Measurements from ENCODE around the gene SERINC2. TPM values are rescaled to one million over a fixed set of nuclear protein-coding genes. Genes with fewer than 3 reads are reported as not detected.
"Not testable (repeated sequence)": the region's sequence is repeated elsewhere in the genome, so short reads cannot be mapped to it uniquely, and the experiment has no call there.

SERINC2 gene
- total RNA-seq, 1 donor from 2014 or later, result 21.4 TPM

DNA sequence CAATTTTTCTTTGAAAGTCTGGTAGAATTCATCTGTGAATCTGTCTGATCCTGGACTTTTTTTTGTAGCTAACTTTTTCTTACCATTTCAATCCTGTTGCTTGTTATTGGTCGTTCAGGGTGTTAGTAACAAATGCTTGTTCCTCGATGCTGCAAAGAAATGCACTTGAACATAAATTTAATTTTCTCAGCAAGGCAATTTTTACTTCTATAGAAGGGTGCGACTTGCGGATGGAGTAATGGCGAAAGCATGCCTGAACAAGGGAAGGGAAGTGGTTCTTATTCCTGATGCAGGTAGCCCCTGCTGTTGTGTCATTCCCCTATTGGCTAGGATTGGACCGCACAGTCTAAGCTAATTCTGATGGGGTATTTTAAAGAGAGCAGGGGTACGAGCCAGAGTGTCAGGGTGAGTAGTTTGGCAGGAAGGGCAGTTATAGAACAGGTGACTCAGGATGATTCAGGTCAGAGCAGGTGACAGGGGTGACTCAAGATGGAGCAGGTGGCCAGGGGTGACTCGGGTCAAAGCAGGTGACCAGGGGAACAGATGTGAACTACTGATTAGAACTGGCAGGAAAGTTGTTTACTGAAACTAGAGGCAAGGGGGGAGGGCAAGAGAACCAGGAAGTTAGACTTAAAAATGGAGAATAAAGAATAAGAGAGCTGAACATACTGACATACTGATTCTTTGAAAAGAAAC lies 40.5 kb downstream of the SERINC2 start:
- TF ChIP-seq, protein P1, sequence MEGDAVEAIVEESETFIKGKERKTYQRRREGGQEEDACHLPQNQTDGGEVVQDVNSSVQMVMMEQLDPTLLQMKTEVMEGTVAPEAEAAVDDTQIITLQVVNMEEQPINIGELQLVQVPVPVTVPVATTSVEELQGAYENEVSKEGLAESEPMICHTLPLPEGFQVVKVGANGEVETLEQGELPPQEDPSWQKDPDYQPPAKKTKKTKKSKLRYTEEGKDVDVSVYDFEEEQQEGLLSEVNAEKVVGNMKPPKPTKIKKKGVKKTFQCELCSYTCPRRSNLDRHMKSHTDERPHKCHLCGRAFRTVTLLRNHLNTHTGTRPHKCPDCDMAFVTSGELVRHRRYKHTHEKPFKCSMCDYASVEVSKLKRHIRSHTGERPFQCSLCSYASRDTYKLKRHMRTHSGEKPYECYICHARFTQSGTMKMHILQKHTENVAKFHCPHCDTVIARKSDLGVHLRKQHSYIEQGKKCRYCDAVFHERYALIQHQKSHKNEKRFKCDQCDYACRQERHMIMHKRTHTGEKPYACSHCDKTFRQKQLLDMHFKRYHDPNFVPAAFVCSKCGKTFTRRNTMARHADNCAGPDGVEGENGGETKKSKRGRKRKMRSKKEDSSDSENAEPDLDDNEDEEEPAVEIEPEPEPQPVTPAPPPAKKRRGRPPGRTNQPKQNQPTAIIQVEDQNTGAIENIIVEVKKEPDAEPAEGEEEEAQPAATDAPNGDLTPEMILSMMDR (conservative IDR thresholded peaks at IDR 0.05), result no peak
- no peaks in the 10 kb centered on the region for H3K4me1 Mint-ChIP-seq
- no peak for DNase-seq (ENCODE audit: low read depth, low spot score)
- H3K27me3 Mint-ChIP-seq (ENCODE audit: low read depth), result peaks cover 54% of the 10 kb centered on the region
- H3K36me3 Mint-ChIP-seq (ENCODE audit: low read depth), result peaks cover 3% of the 10 kb centered on the region
- no peak overlapping the region for H3K4me3 Mint-ChIP-seq
- H3K27ac Mint-ChIP-seq (ENCODE audit: unreplicated experiment), result no peak overlapping the region
- peaks cover 27% of the 10 kb centered on the region for H3K9me3 Mint-ChIP-seq

DNA sequence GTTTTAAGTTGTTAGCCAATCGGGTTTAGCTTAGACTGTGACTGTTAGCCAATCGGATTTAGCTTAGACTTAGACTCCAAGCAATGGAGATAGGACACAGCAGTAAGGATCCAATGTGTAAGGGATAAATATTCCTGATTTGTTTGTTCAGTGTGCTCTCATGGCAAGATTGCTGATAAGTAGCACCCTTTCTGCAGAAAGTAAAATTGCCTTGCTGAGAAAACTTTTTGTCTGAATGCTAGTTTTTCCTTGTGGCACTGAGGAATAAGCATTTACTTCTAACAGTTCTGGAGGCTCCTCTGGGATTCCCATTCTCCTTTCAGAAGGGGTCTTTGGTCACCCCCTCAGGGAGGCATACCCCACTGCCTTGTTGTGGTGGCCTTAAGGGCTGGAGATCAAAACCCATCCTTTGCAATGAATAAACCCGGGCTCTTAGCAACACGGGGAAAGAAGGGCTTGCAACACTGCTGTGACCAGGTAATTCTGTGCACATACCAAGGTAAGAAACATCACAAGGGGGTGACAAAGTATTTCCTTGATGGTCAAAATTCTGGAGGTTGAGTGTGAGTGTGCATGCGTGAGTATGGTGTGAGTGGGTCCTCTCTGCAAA lies 45.4 kb downstream of the SERINC2 start:
- Mint-ChIP-seq H3K4me3 (no peak overlapping the region), H3K9me3 (peaks cover 22% of the 10 kb centered on the region), H3K27ac (ENCODE audit: unreplicated experiment) (no peak overlapping the region), H3K4me1 (no peaks in the 10 kb centered on the region), H3K27me3 (ENCODE audit: low read depth) (peaks cover 51% of the 10 kb centered on the region), H3K36me3 (ENCODE audit: low read depth) (no peaks in the 10 kb centered on the region)
- DNase-seq (ENCODE audit: low read depth, low spot score), result no peak
- TF ChIP-seq, protein P1 (conservative IDR thresholded peaks at IDR 0.05), result no peak

DNA sequence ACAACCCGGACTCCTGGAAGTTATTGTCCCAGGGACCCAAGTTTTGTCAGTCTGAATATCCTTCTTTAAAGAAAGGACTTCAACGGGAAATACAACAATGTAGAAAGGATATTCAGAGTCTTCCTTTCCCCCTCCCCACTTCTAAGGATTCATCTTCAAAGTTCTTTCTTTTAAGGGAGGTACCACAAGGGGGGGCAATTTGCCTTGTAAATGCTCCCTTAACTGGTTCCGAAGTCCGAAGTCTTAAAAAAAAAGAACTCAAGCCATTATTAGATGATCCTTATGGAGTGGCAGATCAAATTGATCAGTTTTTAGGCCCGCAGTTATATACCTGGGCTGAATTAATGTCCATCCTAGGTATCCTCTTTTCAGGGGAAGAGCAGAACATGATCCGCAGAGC lies 47.0 kb downstream of the SERINC2 start:
- Mint-ChIP-seq H3K27me3 (ENCODE audit: low read depth) (peaks cover 38% of the 10 kb centered on the region), H3K4me3 (no peak overlapping the region), H3K36me3 (ENCODE audit: low read depth) (no peaks in the 10 kb centered on the region), H3K9me3 (peaks cover 18% of the 10 kb centered on the region), H3K4me1 (no peaks in the 10 kb centered on the region), H3K27ac (ENCODE audit: unreplicated experiment) (no peak overlapping the region)
- DNase-seq (ENCODE audit: low read depth, low spot score), result no peak
- TF ChIP-seq, protein P1 (conservative IDR thresholded peaks at IDR 0.05), result peak; percentile 33

DNA sequence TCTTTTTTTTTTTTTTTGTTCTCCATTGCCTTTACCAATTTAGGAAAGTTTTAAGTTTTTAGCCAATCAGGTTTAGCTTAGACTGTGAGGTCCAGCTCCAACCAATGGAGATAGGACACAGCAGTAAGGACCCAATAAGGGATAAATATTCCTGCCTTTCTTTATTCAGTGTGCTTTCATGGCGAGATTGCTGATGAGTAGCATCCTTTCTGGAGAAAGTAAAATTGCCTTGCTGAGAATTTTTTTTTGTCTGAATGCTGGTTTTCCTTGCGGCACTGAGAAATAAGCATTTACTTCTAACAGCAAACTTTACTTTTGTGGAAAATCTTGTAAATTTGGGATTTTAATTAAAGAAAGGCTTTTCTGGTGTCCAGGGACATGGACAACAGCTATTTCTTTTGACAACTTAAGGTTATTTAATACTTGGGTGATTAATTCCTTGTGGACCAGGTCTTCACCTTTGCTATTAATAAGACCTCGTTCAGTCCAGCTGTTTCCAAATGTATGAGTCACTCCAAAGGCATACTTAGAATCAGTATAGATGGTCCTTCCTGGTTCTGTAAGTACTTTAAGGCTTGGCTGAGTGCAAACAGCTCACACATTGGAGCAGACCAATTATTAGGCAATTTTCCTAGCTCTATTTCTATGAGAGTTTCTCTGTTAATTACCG lies 54.1 kb downstream of the SERINC2 start:
- no peak for DNase-seq (ENCODE audit: low read depth, low spot score)
- Mint-ChIP-seq H3K27me3 (ENCODE audit: low read depth) (no peaks in the 10 kb centered on the region), H3K9me3 (no peaks in the 10 kb centered on the region), H3K27ac (ENCODE audit: unreplicated experiment) (no peak overlapping the region), H3K4me1 (no peaks in the 10 kb centered on the region), H3K4me3 (no peak overlapping the region), H3K36me3 (ENCODE audit: low read depth) (no peaks in the 10 kb centered on the region)
- TF ChIP-seq, protein P1 (conservative IDR thresholded peaks at IDR 0.05), result no peak

DNA sequence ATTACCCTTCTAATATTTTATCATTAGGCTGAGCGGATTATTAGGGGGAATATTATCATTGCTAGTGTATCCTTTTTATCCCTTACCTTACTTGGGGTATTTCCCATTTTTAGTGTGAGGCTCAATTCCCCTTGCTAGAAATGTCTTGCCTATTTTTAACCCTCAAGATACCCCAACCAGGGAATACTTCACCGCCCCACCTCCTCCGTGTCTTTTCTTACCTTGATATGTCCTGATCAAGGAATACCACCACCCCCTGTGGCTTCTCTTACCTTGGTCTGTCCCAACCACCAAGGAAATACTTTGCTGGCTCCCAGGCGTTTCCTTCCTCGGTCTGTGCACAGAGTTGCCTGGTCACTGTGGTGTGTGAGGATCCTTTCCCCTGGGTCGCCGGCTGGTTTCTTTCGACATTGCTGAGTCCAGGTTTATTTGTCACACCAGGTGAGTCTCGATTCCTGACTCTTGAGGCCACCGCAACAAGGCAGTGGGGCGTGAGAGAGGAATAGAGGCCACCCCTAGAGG lies 57.8 kb downstream of the SERINC2 start:
- peaks cover 2% of the 10 kb centered on the region for H3K9me3 Mint-ChIP-seq
- H3K4me3 Mint-ChIP-seq, result no peak overlapping the region
- no peak for DNase-seq (ENCODE audit: low read depth, low spot score)
- H3K36me3 Mint-ChIP-seq (ENCODE audit: low read depth), result no peaks in the 10 kb centered on the region
- H3K27me3 Mint-ChIP-seq (ENCODE audit: low read depth), result no peaks in the 10 kb centered on the region
- TF ChIP-seq, protein P1 (conservative IDR thresholded peaks at IDR 0.05), result no peak
- no peak overlapping the region for H3K27ac Mint-ChIP-seq (ENCODE audit: unreplicated experiment)
- H3K4me1 Mint-ChIP-seq, result no peaks in the 10 kb centered on the region

DNA sequence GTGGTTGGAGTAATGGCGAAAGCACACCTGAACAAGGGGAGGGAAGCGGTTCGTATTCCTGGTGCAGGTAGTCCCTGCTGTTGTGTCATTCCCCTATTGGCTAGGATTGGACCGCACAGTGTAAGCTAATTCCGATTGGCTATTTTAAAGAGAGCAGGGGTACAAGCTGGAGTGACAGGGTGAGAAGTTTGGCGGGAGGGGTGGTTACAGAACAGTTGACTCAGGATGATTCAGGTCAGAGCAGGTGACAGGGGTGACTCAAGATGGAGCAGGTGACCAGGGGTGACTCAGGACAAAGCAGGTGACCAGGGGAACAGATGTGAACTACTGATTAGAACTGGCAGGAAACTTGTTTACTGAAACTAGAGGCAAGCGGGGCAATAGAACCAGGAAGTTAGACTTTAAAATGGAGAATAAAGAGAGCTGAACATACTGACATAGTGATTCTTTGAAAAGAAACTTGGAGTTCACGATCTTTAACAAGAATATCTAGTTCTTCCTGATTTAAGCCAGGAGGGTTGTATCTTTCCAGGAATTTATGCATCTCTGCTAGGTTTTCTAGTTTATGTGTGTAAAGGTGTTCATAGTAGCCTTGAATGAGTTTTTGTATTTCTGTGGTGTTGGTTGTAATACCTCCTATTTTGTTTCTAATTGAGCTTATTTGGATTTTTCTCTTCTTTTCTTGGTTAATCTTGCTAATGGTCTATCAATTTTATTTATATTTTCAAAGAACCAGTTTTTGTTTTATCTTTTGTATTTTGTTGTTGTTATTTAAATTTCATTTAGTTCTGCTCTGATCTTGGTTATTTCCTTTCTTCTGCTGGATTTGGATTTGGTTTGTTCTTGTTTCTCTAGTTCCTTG lies 58.7 kb downstream of the SERINC2 start:
- not testable (repeated sequence) for H3K27ac Mint-ChIP-seq (ENCODE audit: unreplicated experiment); H3K36me3 Mint-ChIP-seq (ENCODE audit: low read depth); H3K4me3 Mint-ChIP-seq; H3K9me3 Mint-ChIP-seq; H3K27me3 Mint-ChIP-seq (ENCODE audit: low read depth); DNase-seq (ENCODE audit: low read depth, low spot score); H3K4me1 Mint-ChIP-seq

DNA sequence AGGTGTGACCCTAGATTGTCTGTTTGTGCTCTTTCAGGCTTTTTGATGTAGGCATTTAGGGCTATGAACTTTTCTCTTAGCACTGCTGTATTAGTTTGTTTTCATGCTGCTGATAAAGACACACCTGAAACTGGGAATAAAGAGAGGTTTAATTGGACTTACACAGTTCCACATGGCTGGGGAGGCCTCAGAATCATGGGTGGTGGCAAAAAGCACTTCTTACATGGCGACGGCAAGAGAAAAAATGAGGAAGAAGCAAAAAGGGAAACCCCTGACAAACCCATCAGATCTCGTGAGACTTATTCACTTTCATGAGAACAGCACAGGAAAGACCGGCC lies 59.3 kb downstream of the SERINC2 start:
- H3K4me3 Mint-ChIP-seq; H3K4me1 Mint-ChIP-seq; DNase-seq (ENCODE audit: low read depth, low spot score); H3K27me3 Mint-ChIP-seq (ENCODE audit: low read depth); H3K36me3 Mint-ChIP-seq (ENCODE audit: low read depth); H3K27ac Mint-ChIP-seq (ENCODE audit: unreplicated experiment); H3K9me3 Mint-ChIP-seq: not testable (repeated sequence)

DNA sequence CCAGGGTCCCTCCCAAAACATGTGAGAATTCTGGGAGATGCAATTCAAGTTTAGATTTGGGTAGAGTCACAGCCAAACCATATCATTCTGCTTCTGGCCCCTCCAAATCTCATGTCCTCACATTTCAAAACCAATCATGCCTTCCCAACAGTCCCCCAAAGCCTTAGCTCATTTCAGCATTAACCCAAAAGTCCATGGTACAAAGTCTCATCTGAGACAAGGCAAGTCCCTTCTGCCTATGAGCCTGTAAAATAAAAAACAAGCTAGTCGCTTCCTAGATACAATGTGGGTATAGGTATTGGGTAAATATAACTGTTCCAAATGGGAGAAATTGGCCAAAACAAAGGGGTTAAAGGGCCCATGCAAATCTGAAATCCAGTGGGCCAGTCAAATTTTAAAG lies 59.7 kb downstream of the SERINC2 start:
- not testable (repeated sequence) for H3K9me3 Mint-ChIP-seq; DNase-seq (ENCODE audit: low read depth, low spot score)

More for the DNA sequence above, 59.7 kb downstream of the SERINC2 start:
- H3K27me3 Mint-ChIP-seq (ENCODE audit: low read depth); H3K4me3 Mint-ChIP-seq; H3K27ac Mint-ChIP-seq (ENCODE audit: unreplicated experiment); H3K4me1 Mint-ChIP-seq; H3K36me3 Mint-ChIP-seq (ENCODE audit: low read depth): not testable (repeated sequence)

Measured in neural crest cell (in vitro differentiated cells).